Spleen (tissue), 11 donors: ENCODE data around the gene TRAPPC12. TPM values are rescaled to one million over a fixed set of nuclear protein-coding genes. Genes with fewer than 3 reads are reported as not detected.
"Not testable (repeated sequence)": the region's sequence is repeated elsewhere in the genome, so short reads cannot be mapped to it uniquely, and the experiment has no call there.

Source experiments
- DNase-seq: peaks from one replicate; pipeline ENCODE4 v3.0.0-alpha.2; 2020
- H3K27ac ChIP-seq, 8 donors: fragments of 200-600 bp; sonication (generic) in 7 of 8; 1 replicate in 4 of 8; 2 replicates in 4 of 8; pipeline versions ENCODE4 v1.5.0 to v1.8.0; 2016 to 2021; ENCODE audit warnings: inconsistent platforms in 4 of 8, mild to moderate bottlenecking in 4 of 8, moderate library complexity in 1 of 8
- H3K27me3 ChIP-seq, 7 donors: fragments of 200-600 bp; sonication (generic) in 6 of 7; replicated peaks in 1 of 7; 1 replicate in 4 of 7; 2 replicates in 3 of 7; pipeline versions ENCODE4 v1.5.0 to v1.8.0; 2016 to 2021; ENCODE audit warnings: inconsistent platforms in 3 of 7, mild to moderate bottlenecking in 1 of 7
- H3K36me3 ChIP-seq, 6 donors: fragments of 200-600 bp; sonication (generic) in 5 of 6; 1 replicate in 4 of 6; 2 replicates in 2 of 6; pipeline versions ENCODE4 v1.5.0 to v1.8.0; 2016 to 2021; ENCODE audit warnings: inconsistent platforms in 2 of 6
- H3K4me1 ChIP-seq, 6 donors: fragments of 200-600 bp; sonication (generic) in 5 of 6; 1 replicate in 3 of 6; 2 replicates in 3 of 6; pipeline versions ENCODE4 v1.5.0 to v1.8.0; 2016 to 2021; ENCODE audit warnings: inconsistent platforms in 3 of 6
- H3K4me3 ChIP-seq, 8 donors: fragments of 200-600 bp; sonication (generic) in 7 of 8; 1 replicate in 4 of 8; 2 replicates in 4 of 8; pipeline versions ENCODE4 v1.5.0 to v1.8.0; 2016 to 2021; ENCODE audit warnings: inconsistent platforms in 4 of 8, mild to moderate bottlenecking in 4 of 8, moderate library complexity in 2 of 8
- H3K9me3 ChIP-seq, 8 donors: fragments of 200-600 bp; sonication (generic) in 7 of 8; 1 replicate in 4 of 8; 2 replicates in 4 of 8; pipeline versions ENCODE4 v1.5.0 to v1.8.0; 2016 to 2021; ENCODE audit warnings: inconsistent platforms in 4 of 8
- POLR2A ChIP-seq, 3 donors: fragments of 450-650 bp; IDR thresholded peaks; one replicate each; pipeline ENCODE4 v1.5.1; 2017; ENCODE audit warnings: antibody characterized with exemption in 3 of 3, mild to moderate bottlenecking in 1 of 3
- POLR2AphosphoS5 ChIP-seq, 3 donors: sonication (generic); formaldehyde crosslinking; IDR thresholded peaks; one replicate each; pipeline ENCODE4 v1.5.1; 2017; ENCODE audit warnings: antibody characterized with exemption in 3 of 3
- WGBS, 5 donors: extraction: QIAGEN DNeasy Blood & Tissue Kit in 3 of 5; methylation state at CpG; one replicate each; pipeline versions ENCODE4 v1.1.5 to v1.1.7; 2013 to 2018; 5-methylcytosine and 5-hydroxymethylcytosine counted together
- intact Hi-C: fragments of 100-400 bp; cut with DNase I; formaldehyde crosslinking; loops from one replicate; pipeline ENCODE4 v1.15.0; 2023; ENCODE audit warnings: low total_unique reads
- polyA plus RNA-seq, 3 donors: library from polyadenylated mRNA; stranded (reverse); fragments of 200-250 nt; gene quantifications; one replicate each; pipeline ENCODE4 v1.2.1, GENCODE V29; 2013
- total RNA-seq, 7 donors: library from RNA; depleted of rRNA in 3 of 7; stranded (reverse); fragments of >200 nt in 3 of 7; fragmentation: NEBNext Ultra II Directional in 4 of 7; extraction: Animal tissue kit (Norgen Biotek cat#: 25700) in 4 of 7; gene quantifications; one replicate each; pipeline versions ENCODE4 v1.1.0 to v1.2.1, GENCODE V29; 2016 to 2021
- TF ChIP-seq, protein P1 (sequence below), 11 experiments: fragments of 200-600 bp in 7 of 11; fragments of 450-650 bp in 4 of 11; sonication (generic) in 4 of 11; IDR thresholded peaks in 8 of 11; conservative IDR thresholded peaks in 3 of 11; 1 replicate in 7 of 11; 2 replicates in 4 of 11; pipeline versions ENCODE4 v1.4.0 to v1.8.0; 2016 to 2021; ENCODE audit warnings: antibody characterized with exemption in 11 of 11, inconsistent platforms in 4 of 11, mild to moderate bottlenecking in 1 of 11
- donor health status: healthy with polysubstance abuse.
- donor health status: DM: no; HTN: no; CAD: no; lungs with moderate emphysema.
- donor health status: DM: no; HTN: no; CAD: no.
- donor health status: Bipolar disorder and iron deficiency.
- donor health status: healthy.
- donor health status: DM: no; HTN: no; CAD: no.
- donor health status: DM: yes; HTN: yes; CAD: no.

Gene TRAPPC12
- total and polyA plus RNA-seq, 10 donors, result 70.2 to 132 (median 97.1) TPM

DNA sequence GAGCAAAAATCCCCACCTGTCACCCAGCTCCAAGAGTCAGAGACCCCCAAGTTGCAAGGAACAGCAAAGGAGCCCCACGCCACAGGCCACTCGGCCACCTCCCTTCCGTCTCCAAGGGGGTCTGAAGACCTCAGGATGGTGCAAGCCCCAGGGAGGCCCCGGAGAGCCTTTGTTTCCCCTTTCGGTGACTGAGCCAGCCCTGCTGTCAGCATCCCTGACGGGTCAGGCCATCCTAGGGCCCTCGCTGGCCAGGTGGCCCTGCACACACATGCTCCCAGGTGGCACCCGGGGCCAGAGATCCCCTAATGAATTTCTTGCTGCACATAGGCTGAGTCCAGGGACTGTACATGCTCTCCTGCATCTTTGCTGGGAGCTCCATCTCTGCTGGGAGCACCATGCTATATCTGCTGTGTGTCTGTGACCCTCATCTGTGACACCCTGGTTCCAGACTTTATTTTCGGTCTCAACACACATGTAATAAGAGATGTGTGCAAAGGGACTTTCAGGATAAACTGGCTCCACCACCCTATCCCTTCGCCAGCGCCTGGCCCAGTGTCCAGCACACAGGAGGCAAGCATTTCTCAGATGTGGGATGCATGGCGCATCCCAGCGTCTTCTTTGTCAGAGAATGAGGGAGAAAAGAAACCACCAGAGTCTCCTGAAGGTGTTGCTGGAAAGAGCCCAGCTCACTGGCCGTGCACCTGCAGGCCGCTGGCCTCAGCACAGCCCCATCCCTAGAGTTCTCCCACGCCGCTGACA, 112.4 kb downstream of the TRAPPC12 start:
- intact Hi-C loops, result no loop called here
- TF ChIP-seq POLR2AphosphoS5 (IDR thresholded peaks at IDR 0.05) (no peak), POLR2A (IDR thresholded peaks at IDR 0.05) (no peak)
- TF ChIP-seq, protein P1, sequence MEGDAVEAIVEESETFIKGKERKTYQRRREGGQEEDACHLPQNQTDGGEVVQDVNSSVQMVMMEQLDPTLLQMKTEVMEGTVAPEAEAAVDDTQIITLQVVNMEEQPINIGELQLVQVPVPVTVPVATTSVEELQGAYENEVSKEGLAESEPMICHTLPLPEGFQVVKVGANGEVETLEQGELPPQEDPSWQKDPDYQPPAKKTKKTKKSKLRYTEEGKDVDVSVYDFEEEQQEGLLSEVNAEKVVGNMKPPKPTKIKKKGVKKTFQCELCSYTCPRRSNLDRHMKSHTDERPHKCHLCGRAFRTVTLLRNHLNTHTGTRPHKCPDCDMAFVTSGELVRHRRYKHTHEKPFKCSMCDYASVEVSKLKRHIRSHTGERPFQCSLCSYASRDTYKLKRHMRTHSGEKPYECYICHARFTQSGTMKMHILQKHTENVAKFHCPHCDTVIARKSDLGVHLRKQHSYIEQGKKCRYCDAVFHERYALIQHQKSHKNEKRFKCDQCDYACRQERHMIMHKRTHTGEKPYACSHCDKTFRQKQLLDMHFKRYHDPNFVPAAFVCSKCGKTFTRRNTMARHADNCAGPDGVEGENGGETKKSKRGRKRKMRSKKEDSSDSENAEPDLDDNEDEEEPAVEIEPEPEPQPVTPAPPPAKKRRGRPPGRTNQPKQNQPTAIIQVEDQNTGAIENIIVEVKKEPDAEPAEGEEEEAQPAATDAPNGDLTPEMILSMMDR (IDR thresholded peaks at IDR 0.05 in 8 of 11, conservative IDR thresholded peaks at IDR 0.05 in 3 of 11), result no peak
- Histone ChIP-seq H3K9me3 (peaks cover 0 to 8% (median 5%) of the 10 kb centered on the region in 8 donors), H3K4me3 (no peak overlapping the region), H3K36me3 (peaks cover under 1 to 22% (median 14%) of the 10 kb centered on the region in 6 donors), H3K4me1 (no peaks in the 10 kb centered on the region), H3K27me3 (no peaks in the 10 kb centered on the region), H3K27ac (no peak overlapping the region)
- 90 to 99% (median 93%) methylated on average over 12 to 17 of the region's 17 CpGs for WGBS, 5 donors
- no peak for DNase-seq

DNA sequence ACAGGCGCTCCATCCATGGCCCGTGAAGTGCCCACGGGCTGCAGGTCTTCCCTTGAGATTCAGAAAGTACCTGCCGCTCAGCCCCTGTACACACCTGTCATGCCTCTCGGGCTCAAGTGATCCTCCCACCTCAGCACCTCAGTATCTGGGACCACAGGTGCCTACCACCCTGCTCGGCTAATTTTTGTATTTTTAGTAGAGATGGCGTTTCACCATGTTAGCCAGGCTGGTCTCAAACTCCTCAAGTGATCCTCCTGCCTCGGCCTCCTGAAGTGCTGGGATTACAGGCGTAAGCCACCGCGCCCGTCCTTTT, 112.9 kb downstream of the TRAPPC12 start:
- H3K4me3 ChIP-seq, H3K9me3 ChIP-seq, H3K27ac ChIP-seq, DNase-seq, H3K4me1 ChIP-seq, intact Hi-C loops, H3K27me3 ChIP-seq: not testable (repeated sequence)
- 82 to 92% (median 86%) methylated on average over 12 of the region's 12 CpGs for WGBS, 5 donors
- H3K36me3 ChIP-seq, result peaks cover 3 to 27% (median 19%) of the 10 kb centered on the region in 6 donors

DNA sequence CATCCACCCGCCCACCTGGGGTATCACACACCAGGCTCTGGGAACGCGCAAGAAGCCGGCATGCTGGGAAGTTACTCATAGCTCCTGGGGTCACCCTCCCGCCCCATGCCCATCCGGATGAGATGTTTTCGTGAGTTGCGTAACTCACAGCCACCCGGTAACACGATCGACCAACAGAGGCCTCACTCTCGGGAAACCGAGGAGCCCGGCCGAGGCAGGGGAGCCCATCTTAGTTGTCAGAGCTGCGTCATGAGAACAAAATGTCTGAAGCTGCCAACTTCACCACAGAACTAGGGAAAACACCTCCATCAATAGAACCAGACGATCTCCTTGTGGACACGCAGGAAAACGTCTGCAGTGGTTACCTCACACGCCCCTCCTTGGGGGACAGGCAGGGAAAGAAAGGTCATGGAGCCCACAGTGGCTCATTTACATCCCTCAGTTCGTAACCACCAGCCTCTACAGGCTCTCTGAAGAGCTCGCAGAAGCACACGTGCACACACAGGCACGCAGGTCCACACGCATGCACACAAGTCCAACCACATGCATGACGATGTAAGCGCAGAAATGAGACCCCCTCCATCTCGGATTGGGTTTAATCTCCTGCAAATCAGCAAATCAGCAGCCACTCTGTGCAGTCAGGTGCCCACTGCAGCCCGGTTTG, 113.6 kb downstream of the TRAPPC12 start:
- peaks cover 3 to 34% (median 25%) of the 10 kb centered on the region in 6 donors for H3K36me3 ChIP-seq
- no peak overlapping the region for H3K27ac ChIP-seq
- 67 to 86% (median 83%) methylated on average over 25 to 29 of the region's 29 CpGs for WGBS, 5 donors
- no peaks in the 10 kb centered on the region for H3K9me3 ChIP-seq
- no peaks in the 10 kb centered on the region for H3K4me1 ChIP-seq
- no peak overlapping the region for H3K4me3 ChIP-seq
- no peak for DNase-seq
- intact Hi-C loops, result no loop called here
- TF ChIP-seq, protein P1 (IDR thresholded peaks at IDR 0.05 in 8 of 11, conservative IDR thresholded peaks at IDR 0.05 in 3 of 11), result no peak
- TF ChIP-seq POLR2AphosphoS5 (IDR thresholded peaks at IDR 0.05) (no peak), POLR2A (IDR thresholded peaks at IDR 0.05) (no peak)
- no peaks in the 10 kb centered on the region for H3K27me3 ChIP-seq

DNA sequence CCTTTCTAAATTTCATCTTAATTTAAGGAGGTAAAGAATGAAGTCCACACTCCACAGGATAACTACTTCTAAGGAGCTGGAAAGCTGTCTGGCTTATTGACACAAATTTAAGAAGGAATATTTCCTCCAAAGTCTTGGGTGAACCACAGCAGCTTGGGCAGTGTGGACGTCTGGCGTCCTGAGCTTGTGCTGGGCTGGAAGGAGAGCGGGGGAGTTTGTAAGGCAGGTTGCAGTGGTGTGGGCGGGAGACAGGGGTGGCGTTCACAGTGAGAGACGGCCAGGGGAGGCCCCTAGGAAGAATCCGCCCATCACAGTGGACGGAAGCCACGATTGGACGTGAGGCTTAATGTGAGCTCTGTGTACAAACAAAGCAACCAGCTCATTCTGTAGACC, 114.1 kb downstream of the TRAPPC12 start:
- no peaks in the 10 kb centered on the region for H3K27me3 ChIP-seq
- H3K4me1 ChIP-seq, result no peaks in the 10 kb centered on the region
- H3K9me3 ChIP-seq, result no peaks in the 10 kb centered on the region
- WGBS, 5 donors, result 45 to 66% (median 61%) methylated on average over 10 of the region's 10 CpGs
- DNase-seq, result no peak
- H3K4me3 ChIP-seq, result peak overlapping the region in 3 of 8 donors; percentile 2 to 27 (median 19)
- H3K36me3 ChIP-seq, result peaks cover 3 to 39% (median 30%) of the 10 kb centered on the region in 6 donors
- no peak overlapping the region for H3K27ac ChIP-seq
- TF ChIP-seq, protein P1 (IDR thresholded peaks at IDR 0.05 in 8 of 11, conservative IDR thresholded peaks at IDR 0.05 in 3 of 11), result no peak
- TF ChIP-seq POLR2A (IDR thresholded peaks at IDR 0.05) (no peak), POLR2AphosphoS5 (IDR thresholded peaks at IDR 0.05) (peak in 1 of 3 donors; percentile 31)
- intact Hi-C loops, result no loop called here
